WTC11 (cell line): Measurements from ENCODE around the gene PCDHA1. TPM values are rescaled to one million over a fixed set of nuclear protein-coding genes. Genes with fewer than 3 reads are reported as not detected.
A peak's percentile ranks its signal among the peaks of the same experiment; 100 is the strongest.

Source experiments
- ATAC-seq: fragments of 200-7000 bp; cut with Tn5 transposase; 2 replicates; pipeline ENCODE4 v1.10.0; 2021; ENCODE audit warnings: mild to moderate bottlenecking, moderate library complexity
- CTCF ChIA-PET: fragments of 300-600 bp; sonication (Branson Sonifier 250); formaldehyde crosslinking; loops from one replicate; lab custom pipeline; 2021; ENCODE audit warnings: antibody characterized with exemption; lab: Charles Lee
- POLR2A ChIA-PET: fragments of 350-600 bp; sonication (Branson Sonifier 250); formaldehyde crosslinking; loops from one replicate; lab custom pipeline; 2021; ENCODE audit warnings: antibody characterized with exemption; lab: Charles Lee
- DNase-seq: peaks from one replicate; pipeline ENCODE4 v3.0.0; 2021; ENCODE audit warnings: low spot score
- H3K27ac Mint-ChIP-seq: 2 replicates; pipeline ENCODE4 v1.8.0; 2021; ENCODE audit warnings: mixed read lengths
- H3K27me3 Mint-ChIP-seq: 2 replicates; pipeline ENCODE4 v1.8.0; 2021; ENCODE audit warnings: low read depth, mild to moderate bottlenecking, moderate library complexity, mixed read lengths
- H3K36me3 Mint-ChIP-seq: 2 replicates; pipeline ENCODE4 v1.8.0; 2021; ENCODE audit warnings: mixed read lengths
- H3K4me1 Mint-ChIP-seq: 2 replicates; pipeline ENCODE4 v1.8.0; 2022; ENCODE audit warnings: mixed read lengths
- H3K4me3 Mint-ChIP-seq: 2 replicates; pipeline ENCODE4 v1.8.0; 2021; ENCODE audit warnings: mild to moderate bottlenecking, moderate library complexity, mixed read lengths
- H3K9me3 Mint-ChIP-seq: 2 replicates; pipeline ENCODE4 v1.8.0; 2021; ENCODE audit warnings: mixed read lengths
- ATF1 ChIP-seq: sonication (generic); formaldehyde crosslinking; IDR thresholded peaks from 2 replicates; pipeline ENCODE4 v1.8.1; 2023; ENCODE audit warnings: mild to moderate bottlenecking, moderate library complexity, missing genetic modification reagents
- IRF2 ChIP-seq: sonication (generic); formaldehyde crosslinking; IDR thresholded peaks from 2 replicates; pipeline ENCODE4 v1.8.0; 2022; ENCODE audit warnings: low read depth, missing genetic modification reagents, borderline replicate concordance
- SMAD3 ChIP-seq: sonication (generic); formaldehyde crosslinking; IDR thresholded peaks from 2 replicates; pipeline ENCODE4 v1.8.0; 2022; ENCODE audit warnings: missing genetic modification reagents, mild to moderate bottlenecking, borderline replicate concordance
- TEAD4 ChIP-seq: sonication (generic); formaldehyde crosslinking; IDR thresholded peaks from 2 replicates; pipeline ENCODE4 v1.8.0; 2022; ENCODE audit warnings: mild to moderate bottlenecking, missing genetic modification reagents
- ZNF232 ChIP-seq: sonication (generic); formaldehyde crosslinking; IDR thresholded peaks from 2 replicates; pipeline ENCODE4 v1.8.0; 2022; ENCODE audit warnings: mild to moderate bottlenecking, missing genetic modification reagents
- total RNA-seq: library from RNA; stranded (reverse); gene quantifications from 3 replicates; pipeline ENCODE4 v1.2.3, GENCODE V29; 2021
- TF ChIP-seq, protein P1 (sequence below): sonication (generic); formaldehyde crosslinking; IDR thresholded peaks from 2 replicates; pipeline ENCODE4 v1.8.0; 2022; ENCODE audit warnings: mild to moderate bottlenecking, missing genetic modification reagents
- TF ChIP-seq, protein P2 (sequence below): sonication (generic); formaldehyde crosslinking; IDR thresholded peaks from 2 replicates; pipeline ENCODE4 v1.8.1; 2023; ENCODE audit warnings: mild to moderate bottlenecking, missing genetic modification reagents, moderate library complexity
- TF ChIP-seq, protein P3 (sequence below): fragments of 200-600 bp; IDR thresholded peaks from 2 replicates; pipeline ENCODE4 v1.8.0; 2022; ENCODE audit warnings: antibody characterized with exemption
- TF ChIP-seq, protein P4 (sequence below): sonication (generic); formaldehyde crosslinking; IDR thresholded peaks from 2 replicates; pipeline ENCODE4 v1.8.1; 2023; ENCODE audit warnings: mild to moderate bottlenecking, missing genetic modification reagents
- TF ChIP-seq, protein P5 (sequence below): sonication (generic); formaldehyde crosslinking; IDR thresholded peaks from 2 replicates; pipeline ENCODE4 v1.8.1; 2023; ENCODE audit warnings: mild to moderate bottlenecking, moderate library complexity, missing genetic modification reagents
- TF ChIP-seq, protein P6 (sequence below): sonication (generic); formaldehyde crosslinking; IDR thresholded peaks from 2 replicates; pipeline ENCODE4 v1.8.1; 2022; ENCODE audit warnings: low read depth, missing genetic modification reagents, borderline replicate concordance
- TF ChIP-seq, protein P7 (sequence below): sonication (generic); formaldehyde crosslinking; conservative IDR thresholded peaks from 2 replicates; pipeline ENCODE4 v1.8.1; 2023; ENCODE audit warnings: mild to moderate bottlenecking, low read depth, missing genetic modification reagents, moderate library complexity

The PCDHA1 gene
- total RNA-seq, 1 experiment from 2014 or later = 2.4 TPM

DNA sequence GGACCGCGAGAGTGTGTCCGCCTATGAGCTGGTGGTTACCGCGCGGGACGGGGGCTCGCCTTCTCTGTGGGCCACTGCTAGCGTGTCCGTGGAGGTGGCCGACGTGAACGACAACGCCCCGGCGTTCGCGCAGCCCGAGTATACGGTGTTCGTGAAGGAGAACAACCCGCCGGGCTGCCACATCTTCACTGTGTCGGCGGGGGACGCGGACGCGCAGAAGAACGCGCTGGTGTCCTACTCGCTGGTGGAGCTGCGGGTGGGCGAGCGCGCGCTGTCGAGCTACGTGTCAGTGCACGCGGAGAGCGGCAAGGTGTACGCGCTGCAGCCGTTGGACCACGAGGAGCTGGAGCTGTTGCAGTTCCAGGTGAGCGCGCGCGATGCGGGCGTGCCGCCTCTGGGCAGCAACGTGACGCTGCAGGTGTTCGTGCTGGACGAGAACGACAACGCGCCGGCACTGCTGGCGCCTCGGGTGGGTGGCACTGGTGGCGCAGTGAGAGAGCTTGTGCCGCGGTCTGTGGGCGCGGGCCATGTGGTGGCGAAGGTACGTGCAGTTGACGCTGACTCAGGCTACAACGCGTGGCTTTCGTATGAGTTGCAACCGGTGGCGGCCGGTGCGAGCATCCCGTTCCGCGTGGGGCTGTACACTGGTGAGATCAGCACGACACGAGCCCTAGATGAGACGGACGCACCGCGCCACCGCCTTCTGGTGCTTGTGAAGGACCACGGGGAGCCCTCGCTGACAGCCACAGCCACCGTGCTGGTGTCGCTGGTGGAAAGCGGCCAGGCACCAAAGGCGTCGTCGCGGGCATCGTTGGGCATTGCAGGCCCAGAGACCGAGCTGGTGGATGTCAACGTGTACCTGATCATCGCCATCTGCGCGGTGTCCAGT lies 49.9 kb downstream of the PCDHA1 start (continued):
- TF ChIP-seq, protein P1, sequence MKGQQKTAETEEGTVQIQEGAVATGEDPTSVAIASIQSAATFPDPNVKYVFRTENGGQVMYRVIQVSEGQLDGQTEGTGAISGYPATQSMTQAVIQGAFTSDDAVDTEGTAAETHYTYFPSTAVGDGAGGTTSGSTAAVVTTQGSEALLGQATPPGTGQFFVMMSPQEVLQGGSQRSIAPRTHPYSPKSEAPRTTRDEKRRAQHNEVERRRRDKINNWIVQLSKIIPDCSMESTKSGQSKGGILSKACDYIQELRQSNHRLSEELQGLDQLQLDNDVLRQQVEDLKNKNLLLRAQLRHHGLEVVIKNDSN (CRISPR knock-in tag) = no peak
- TF ChIP-seq, protein P2, sequence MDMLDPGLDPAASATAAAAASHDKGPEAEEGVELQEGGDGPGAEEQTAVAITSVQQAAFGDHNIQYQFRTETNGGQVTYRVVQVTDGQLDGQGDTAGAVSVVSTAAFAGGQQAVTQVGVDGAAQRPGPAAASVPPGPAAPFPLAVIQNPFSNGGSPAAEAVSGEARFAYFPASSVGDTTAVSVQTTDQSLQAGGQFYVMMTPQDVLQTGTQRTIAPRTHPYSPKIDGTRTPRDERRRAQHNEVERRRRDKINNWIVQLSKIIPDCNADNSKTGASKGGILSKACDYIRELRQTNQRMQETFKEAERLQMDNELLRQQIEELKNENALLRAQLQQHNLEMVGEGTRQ (CRISPR knock-in tag) = no peak
- TF ChIP-seq IRF2 = no peak

DNA sequence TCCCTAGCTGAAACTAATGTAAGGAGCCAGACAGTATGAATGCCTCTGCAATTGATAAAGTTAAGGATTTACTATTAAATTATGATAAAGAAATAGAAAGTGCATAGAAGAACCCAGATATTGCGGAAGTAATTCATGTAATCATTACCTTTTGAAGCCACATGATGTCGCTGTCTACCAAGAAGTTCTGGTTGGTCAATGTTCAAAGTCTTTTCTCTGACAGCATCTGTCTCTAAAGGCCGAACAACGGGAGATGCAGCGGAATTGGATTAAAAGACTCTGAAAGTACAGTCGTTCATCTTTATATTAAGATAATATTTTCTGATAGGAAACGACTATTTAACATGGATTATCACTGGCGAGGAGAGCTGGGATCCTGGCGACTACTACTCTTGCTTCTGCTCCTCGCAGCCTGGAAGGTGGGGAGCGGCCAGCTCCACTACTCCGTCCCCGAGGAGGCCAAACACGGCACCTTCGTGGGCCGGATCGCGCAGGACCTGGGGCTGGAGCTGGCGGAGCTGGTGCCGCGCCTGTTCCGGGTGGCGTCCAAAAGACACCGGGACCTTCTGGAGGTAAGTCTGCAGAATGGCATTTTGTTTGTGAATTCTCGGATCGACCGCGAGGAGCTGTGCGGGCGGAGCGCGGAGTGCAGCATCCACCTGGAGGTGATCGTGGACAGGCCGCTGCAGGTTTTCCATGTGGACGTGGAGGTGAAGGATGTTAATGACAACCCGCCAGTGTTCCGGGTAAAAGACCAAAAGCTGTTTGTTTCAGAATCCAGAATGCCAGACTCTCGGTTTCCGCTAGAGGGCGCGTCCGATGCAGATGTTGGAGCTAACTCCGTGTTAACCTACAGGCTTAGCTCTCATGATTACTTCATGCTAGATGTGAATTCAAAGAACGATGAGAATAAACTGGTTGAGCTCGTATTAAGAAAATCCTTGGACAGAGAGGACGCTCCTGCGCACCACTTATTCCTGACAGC lies 55.3 kb downstream of the PCDHA1 start, which contains the start of gene PCDHA8:
PCDHA8 (plus strand) TSS at position 210 of the 985 bp plus-strand sequence; CDS start at position 345, 135 bp downstream.
- Mint-ChIP-seq H3K27me3 (no peaks in the 10 kb centered on the region; the same call in 1 of the 2 replicates), H3K9me3 (peaks cover 4% of the 10 kb centered on the region), H3K27ac (no peak within 1 kb of the TSS), H3K36me3 (peaks cover 6% of the 10 kb centered on the region), H3K4me1 (peaks cover 7% of the 10 kb centered on the region; the same call in 1 of the 2 replicates), H3K4me3 (peak within 1 kb of the TSS; percentile 49)
- ATAC-seq = peak; percentile 85
- TF ChIP-seq, protein P3, sequence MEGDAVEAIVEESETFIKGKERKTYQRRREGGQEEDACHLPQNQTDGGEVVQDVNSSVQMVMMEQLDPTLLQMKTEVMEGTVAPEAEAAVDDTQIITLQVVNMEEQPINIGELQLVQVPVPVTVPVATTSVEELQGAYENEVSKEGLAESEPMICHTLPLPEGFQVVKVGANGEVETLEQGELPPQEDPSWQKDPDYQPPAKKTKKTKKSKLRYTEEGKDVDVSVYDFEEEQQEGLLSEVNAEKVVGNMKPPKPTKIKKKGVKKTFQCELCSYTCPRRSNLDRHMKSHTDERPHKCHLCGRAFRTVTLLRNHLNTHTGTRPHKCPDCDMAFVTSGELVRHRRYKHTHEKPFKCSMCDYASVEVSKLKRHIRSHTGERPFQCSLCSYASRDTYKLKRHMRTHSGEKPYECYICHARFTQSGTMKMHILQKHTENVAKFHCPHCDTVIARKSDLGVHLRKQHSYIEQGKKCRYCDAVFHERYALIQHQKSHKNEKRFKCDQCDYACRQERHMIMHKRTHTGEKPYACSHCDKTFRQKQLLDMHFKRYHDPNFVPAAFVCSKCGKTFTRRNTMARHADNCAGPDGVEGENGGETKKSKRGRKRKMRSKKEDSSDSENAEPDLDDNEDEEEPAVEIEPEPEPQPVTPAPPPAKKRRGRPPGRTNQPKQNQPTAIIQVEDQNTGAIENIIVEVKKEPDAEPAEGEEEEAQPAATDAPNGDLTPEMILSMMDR = peak; percentile 65
- no peak for TF ChIP-seq ZNF232 (CRISPR knock-in tag)
- POLR2A ChIA-PET = interaction anchor here (0.6 kb wide), 1 partner anchor 424 kb away, joined by 6 read pairs; no protein-coding TSS in a partner anchor
- CTCF ChIA-PET = interaction anchor here (0.5 to 4.7 kb wide), 61 partner anchors 10 to 1652 kb away, joined by 3 to 61 read pairs (median 6); partner anchors contain the start of genes IK, NDUFA2, PCDHA1 and PCDHA10
- DNase-seq = peak; percentile 76

DNA sequence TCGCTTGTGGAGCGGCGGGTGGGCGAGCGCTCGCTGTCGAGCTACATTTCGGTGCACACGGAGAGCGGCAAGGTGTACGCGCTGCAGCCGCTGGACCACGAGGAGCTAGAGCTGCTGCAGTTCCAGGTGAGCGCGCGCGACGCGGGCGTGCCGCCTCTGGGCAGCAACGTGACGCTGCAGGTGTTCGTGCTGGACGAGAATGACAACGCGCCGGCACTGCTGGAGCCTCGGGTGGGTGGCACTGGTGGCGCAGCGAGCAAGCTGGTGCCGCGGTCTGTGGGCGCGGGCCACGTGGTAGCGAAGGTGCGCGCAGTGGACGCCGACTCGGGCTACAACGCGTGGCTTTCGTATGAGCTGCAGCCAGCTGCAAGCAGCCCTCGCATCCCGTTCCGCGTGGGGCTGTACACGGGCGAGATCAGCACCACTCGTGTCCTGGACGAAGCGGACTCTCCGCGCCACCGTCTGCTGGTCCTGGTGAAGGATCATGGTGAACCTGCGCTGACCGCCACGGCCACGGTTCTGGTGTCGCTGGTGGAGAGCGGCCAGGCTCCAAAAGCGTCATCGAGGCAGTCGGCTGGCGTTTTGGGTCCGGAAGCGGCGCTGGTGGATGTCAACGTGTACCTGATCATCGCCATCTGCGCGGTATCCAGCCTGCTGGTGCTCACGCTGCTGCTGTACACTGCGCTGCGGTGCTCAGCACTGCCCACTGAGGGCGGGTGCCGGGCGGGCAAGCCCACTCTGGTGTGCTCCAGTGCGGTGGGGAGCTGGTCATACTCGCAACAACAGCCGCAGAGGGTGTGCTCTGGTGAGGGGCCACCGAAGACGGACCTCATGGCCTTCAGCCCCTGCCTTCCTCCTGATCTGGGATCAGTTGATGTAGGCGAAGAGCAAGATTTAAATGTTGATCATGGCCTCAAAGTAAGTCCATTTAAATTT lies 57.1 kb downstream of the PCDHA1 start:
- Mint-ChIP-seq H3K27ac (no peak overlapping the region), H3K4me3 (no peak overlapping the region), H3K9me3 (peaks cover 4% of the 10 kb centered on the region), H3K27me3 (no peaks in the 10 kb centered on the region; the same call in 1 of the 2 replicates), H3K36me3 (peaks cover 6% of the 10 kb centered on the region), H3K4me1 (peaks cover 16% of the 10 kb centered on the region)
- no peak for DNase-seq
- no peak for ATAC-seq
- ChIA-PET CTCF (interaction anchor here (0.6 to 4.7 kb wide), 6 partner anchors 13 to 158 kb away, joined by 3 to 61 read pairs (median 10); partner anchors contain the start of genes PCDHA10, PCDHA4 and PCDHAC1), POLR2A (interaction anchor here (0.5 kb wide), 1 partner anchor 1297 kb away, joined by 3 read pairs; no protein-coding TSS in a partner anchor)
- TF ChIP-seq, protein P4, sequence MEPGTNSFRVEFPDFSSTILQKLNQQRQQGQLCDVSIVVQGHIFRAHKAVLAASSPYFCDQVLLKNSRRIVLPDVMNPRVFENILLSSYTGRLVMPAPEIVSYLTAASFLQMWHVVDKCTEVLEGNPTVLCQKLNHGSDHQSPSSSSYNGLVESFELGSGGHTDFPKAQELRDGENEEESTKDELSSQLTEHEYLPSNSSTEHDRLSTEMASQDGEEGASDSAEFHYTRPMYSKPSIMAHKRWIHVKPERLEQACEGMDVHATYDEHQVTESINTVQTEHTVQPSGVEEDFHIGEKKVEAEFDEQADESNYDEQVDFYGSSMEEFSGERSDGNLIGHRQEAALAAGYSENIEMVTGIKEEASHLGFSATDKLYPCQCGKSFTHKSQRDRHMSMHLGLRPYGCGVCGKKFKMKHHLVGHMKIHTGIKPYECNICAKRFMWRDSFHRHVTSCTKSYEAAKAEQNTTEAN (CRISPR knock-in tag) = no peak
- TF ChIP-seq TEAD4 (CRISPR knock-in tag) (no peak), SMAD3 (no peak), ATF1 (CRISPR knock-in tag) (no peak)
- TF ChIP-seq, protein P5, sequence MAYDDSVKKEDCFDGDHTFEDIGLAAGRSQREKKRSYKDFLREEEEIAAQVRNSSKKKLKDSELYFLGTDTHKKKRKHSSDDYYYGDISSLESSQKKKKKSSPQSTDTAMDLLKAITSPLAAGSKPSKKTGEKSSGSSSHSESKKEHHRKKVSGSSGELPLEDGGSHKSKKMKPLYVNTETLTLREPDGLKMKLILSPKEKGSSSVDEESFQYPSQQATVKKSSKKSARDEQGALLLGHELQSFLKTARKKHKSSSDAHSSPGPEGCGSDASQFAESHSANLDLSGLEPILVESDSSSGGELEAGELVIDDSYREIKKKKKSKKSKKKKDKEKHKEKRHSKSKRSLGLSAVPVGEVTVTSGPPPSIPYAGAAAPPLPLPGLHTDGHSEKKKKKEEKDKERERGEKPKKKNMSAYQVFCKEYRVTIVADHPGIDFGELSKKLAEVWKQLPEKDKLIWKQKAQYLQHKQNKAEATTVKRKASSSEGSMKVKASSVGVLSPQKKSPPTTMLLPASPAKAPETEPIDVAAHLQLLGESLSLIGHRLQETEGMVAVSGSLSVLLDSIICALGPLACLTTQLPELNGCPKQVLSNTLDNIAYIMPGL = no peak
- TF ChIP-seq, protein P6, sequence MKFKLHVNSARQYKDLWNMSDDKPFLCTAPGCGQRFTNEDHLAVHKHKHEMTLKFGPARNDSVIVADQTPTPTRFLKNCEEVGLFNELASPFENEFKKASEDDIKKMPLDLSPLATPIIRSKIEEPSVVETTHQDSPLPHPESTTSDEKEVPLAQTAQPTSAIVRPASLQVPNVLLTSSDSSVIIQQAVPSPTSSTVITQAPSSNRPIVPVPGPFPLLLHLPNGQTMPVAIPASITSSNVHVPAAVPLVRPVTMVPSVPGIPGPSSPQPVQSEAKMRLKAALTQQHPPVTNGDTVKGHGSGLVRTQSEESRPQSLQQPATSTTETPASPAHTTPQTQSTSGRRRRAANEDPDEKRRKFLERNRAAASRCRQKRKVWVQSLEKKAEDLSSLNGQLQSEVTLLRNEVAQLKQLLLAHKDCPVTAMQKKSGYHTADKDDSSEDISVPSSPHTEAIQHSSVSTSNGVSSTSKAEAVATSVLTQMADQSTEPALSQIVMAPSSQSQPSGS (CRISPR knock-in tag) = no peak
- TF ChIP-seq, protein P7, sequence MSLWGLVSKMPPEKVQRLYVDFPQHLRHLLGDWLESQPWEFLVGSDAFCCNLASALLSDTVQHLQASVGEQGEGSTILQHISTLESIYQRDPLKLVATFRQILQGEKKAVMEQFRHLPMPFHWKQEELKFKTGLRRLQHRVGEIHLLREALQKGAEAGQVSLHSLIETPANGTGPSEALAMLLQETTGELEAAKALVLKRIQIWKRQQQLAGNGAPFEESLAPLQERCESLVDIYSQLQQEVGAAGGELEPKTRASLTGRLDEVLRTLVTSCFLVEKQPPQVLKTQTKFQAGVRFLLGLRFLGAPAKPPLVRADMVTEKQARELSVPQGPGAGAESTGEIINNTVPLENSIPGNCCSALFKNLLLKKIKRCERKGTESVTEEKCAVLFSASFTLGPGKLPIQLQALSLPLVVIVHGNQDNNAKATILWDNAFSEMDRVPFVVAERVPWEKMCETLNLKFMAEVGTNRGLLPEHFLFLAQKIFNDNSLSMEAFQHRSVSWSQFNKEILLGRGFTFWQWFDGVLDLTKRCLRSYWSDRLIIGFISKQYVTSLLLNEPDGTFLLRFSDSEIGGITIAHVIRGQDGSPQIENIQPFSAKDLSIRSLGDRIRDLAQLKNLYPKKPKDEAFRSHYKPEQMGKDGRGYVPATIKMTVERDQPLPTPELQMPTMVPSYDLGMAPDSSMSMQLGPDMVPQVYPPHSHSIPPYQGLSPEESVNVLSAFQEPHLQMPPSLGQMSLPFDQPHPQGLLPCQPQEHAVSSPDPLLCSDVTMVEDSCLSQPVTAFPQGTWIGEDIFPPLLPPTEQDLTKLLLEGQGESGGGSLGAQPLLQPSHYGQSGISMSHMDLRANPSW (CRISPR knock-in tag) = no peak
